Right renal cortex interstitium (tissue), 3 donors: ENCODE measurements around the gene EPYC. TPM values are rescaled to one million over a fixed set of nuclear protein-coding genes. Genes with fewer than 3 reads are reported as not detected.

Experiments used
- DNase-seq, 3 donors: peaks; one replicate each; pipeline ENCODE4 v3.0.0-alpha.2; 2013; ENCODE audit warnings: low read depth in 3 of 3, low spot score in 2 of 3
- polyA plus RNA-seq, 3 donors: library from polyadenylated mRNA; unstranded; fragments of 120-200 nt; gene quantifications; one replicate each; pipeline ENCODE4 v1.2.1, GENCODE V29; 2013; ENCODE audit not compliant: insufficient read length in 3 of 3

The EPYC gene
- polyA plus RNA-seq, 3 donors, result not detected

DNA sequence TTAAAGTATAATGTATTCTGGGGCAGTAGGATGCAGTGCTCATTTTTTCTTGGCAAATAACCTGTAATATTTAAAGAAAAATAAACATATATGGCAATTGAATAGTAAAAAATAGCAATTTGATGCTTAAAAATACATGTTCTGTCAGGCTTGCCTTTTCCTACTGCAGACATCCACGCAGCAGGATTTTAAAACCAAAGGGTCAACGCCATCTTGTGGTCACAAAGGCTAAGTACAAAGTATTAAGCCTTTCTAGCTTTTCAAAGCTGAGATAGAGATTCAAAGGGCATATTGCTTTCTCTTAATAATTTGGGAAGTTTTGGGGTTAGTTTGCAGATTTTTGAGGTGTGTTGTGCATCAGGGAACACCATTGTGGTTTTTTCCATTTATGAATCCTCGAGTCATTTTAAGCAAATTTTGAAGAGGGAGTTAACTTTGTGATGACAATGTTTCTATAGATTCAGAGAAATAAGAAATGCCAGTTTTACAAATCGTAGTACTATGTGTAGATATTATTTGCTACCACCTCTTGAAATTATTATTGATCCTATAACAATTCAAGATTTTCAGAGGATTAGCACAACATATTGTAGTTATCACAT is 45.1 kb downstream of the EPYC start:
- peak in 2 of 3 donors; percentile 31 to 45 for DNase-seq

DNA sequence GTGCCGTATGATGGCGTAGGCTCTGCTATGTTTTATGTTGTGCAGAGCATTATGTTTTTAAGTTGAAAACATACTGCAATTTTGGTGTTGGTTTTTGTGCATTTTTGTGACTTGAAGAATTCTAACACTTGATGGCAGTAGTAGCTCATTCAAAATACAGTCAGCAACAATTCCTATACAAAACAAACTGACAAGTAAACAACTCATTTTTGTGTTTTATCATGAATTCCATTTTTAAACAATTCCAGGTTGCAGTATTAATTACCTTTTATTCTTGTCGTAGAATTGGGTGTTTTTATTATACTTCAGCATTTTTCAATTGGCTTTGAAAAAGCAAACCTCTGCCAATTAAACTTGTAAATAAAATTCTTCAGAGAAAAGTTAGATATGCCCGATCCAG is 45.7 kb downstream of the EPYC start:
- DNase-seq, result no peak

DNA sequence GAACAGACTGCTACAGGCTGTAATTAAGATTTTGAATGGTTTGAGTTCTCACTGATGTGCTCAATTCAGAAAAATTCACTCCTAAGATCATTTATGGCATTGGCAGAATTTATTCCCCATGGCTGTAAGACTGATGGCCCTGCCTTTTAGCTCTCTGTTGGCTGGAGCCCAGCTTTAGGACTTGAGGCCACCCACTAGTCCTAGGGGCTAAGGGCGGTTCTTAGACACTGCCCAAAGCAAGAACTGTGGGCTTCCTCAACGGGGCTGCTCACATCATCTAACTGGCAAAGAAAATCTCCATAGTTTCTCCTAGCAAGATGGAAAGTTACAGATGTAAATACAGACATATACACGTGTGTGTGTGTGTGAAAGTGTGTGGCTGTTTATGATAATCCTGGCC is 46.4 kb downstream of the EPYC start:
- DNase-seq, result no peak

DNA sequence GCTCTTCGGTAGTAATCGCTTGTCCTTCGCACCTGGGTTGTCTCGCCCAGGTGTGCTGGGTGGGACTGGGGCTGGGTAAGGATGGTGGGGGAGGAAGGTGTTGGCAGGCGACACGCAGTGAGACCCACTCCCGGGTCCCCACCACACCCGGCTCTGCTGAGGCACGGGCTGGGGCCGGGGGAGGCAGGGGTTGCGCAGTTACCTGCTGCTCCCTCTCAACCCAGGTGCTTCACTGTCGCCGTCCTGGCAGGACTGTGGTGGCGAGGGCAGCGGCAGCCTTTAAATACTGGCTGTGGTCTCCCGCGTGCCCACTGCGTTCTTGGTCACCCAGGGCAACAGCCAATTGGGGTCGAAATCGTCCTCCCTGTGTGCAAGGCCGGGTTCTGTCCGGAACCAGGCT is 49.9 kb downstream of the EPYC start, which contains the start of gene CCER1:
Gene CCER1 (minus strand): TSS at position 256 of the 400 bp plus-strand sequence. CDS start 434 bp downstream, outside the sequence.
- no peak for DNase-seq

- no peak for DNase-seq
Observed at GRCh38 chr12:90954428-90954827, 50.3 kb downstream of the EPYC start.

GRCh38 chr12:90953956-90954421 is 50.8 kb downstream of the EPYC start:
- DNase-seq, result no peak

DNA sequence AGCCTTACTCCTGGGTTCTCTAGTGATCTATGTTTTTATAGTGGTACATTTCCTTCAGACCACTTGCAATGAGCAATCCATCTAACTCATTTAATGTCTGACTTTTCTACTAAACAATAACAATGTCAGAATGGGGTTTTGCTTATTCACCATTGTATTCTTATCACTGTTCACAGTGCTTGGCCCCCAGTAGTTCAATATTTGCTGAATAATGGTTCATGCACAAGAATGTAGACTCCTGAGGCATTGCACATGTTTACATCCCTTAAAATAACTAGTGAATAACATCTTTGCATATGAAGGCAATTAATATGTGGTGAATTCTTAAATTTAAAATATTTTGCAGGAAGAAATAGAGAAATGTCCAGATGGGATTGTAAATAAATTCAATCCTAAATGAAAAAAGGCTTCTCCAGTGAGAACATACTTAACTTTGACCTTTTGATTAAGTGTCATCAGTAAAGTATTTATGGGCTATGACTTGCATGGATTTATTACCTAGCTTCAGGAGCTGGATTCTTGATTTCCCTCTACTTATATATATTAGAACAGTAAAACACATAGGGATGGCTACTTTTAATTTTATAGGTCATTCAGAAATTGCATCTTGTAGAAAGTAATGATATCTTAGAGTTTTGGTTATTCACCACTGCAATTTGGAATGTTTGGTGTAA is 53.2 kb downstream of the EPYC start:
- no peak for DNase-seq

DNA sequence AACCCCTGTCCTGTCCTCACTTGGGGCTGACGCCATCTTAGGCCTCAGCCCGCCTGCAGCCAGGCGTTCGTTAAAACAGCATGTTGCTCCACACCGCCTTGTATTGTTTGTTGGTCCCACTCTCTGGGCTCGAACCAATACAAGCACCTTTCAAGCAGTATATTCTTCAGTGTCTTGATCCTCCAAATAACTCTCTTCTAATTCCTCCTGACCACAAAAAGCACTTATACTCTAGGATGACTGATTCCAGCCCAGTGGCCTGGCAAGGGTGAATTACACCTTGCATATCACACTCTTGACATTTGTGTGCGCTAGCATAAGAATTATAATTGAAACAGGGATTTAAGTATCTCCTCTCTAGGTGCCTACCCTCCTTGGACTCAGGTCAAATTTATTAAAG is 56.9 kb downstream of the EPYC start:
- DNase-seq, result no peak

DNA sequence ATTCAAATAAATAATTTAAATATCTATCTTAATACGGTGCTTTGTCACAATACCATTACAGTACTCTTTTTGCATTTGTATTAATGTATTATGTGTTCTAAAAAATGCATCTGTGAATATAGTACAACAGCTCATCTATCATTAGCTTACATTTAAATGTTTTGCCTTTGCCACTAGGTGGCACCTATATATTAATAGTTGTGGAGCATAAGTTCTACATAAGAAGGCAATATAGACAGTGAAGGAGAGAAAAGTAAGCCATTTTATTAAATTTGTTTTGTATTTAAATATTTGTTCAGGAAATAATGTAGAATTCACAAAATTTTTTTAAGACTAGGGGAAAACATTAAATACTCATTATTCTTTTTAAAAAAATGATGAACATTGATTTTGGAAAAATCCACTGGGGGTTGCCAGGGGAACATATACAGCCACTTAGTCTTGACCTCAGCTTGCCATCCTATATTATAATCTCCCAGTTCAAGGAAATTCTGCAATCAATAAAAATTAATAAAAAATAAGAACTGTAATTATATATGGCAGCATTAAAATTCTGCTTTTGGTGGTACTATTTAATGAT is 59.6 kb downstream of the EPYC start:
- no peak for DNase-seq

DNA sequence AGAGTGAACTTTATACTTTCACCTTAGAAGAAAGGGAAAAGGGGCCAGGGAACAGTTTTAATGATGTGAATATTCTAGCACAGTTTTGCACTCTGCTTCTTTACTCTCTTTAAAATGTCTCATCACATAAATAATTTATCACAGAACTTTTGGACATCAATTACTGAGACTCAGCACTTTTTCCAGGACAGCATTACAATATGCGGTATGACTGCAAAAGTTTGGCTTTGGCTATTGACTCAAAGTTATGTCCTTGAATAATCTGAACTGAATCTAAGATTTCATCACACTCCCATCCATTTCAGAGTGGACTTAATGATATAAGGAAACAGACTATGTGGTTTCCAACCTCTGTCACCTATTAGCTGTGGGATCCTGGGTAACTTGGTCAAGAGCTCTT is 61.5 kb downstream of the EPYC start:
- DNase-seq, result no peak

- DNase-seq, result no peak
Observed at GRCh38 chr12:90940872-90941499, 63.8 kb downstream of the EPYC start.

DNA sequence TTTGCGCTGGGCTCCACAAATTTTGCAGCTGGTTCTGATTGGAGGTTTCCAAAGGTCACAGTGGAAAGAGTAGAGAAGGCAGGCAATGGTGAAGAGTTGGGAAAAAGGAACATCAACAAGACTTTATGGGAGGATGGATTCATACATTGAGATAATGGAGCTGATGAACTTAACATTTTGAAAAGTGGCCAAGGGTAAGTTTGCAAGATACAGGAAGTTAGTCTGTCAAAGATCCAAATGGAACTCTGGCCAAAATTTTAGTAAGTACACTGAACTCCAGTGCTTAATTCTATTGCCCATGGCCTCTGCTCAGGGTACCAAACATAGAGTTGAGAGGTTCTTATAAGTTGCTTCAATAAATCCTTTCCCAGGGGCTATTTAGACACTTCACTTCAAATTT is 65.4 kb downstream of the EPYC start:
- DNase-seq, result no peak

- no peak for DNase-seq
Observed at GRCh38 chr12:90938451-90938850, 66.3 kb downstream of the EPYC start.

DNA sequence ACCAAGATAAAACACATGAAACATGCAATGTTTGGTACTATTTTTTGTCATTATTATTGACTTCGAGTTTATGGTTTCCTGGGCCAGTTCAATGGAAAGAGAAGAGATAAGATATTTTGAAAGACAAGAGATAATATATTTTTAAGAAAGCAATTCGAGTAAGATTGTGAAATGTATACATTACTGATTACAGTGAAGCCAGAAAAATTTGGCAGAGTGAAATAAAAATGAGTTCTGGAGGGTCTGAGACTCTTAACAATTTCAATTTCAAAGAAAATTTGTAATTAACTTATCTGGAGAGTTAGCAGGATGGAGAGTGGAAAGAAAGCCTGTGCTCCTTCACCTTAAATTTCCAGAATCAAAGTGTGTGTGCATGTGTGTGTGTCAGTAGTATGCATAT is 67.1 kb downstream of the EPYC start:
- no peak for DNase-seq

GRCh38 chr12:90936230-90937005 is 68.4 kb downstream of the EPYC start:
- DNase-seq, result no peak

- no peak for DNase-seq
Observed at GRCh38 chr12:90925562-90925961, 79.2 kb downstream of the EPYC start.

GRCh38 chr12:90924406-90924805 is 80.4 kb downstream of the EPYC start:
- no peak for DNase-seq

- DNase-seq, result no peak
Observed at GRCh38 chr12:90922145-90922627, 82.6 kb downstream of the EPYC start.

DNA sequence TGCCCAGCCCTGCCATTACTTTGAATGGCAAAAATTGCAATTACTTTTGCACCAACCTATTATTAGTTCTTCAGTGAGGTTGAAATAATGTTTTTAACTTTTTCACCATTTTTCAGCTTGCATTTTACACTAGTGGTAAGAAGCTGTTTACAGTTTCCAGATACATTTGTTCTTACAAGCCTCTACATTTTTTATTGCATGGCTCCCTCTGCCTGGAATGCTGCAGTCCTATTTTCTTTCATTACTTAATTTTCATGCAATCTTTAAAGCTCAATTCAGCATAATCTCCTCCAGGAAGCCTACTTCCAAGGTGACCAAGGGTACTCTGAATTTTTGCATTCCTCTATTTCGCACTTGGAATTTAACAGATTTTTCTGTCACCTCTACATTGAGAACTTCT is 83.2 kb downstream of the EPYC start:
- DNase-seq, result no peak

GRCh38 chr12:90920222-90920621 is 84.5 kb downstream of the EPYC start:
- DNase-seq, result no peak

DNA sequence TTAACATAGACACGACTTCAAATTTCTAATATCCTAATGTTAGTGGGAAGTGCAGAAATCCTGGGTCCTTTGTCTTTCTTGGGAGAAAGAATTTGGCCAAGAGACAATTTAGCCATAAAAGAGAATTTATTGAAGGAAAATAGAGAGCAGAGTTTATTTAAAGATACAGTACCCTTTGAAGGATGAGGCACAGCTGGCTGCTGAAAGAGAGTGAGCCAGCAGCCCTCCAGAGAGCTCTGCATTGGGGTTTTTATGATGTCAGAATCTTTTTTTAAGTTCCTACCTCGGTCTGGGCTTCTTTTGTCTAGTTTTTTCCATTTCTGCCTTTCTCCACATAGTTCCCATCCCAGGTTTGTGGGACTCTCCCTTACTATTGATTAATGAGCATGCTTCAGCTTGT is 87.3 kb downstream of the EPYC start:
- DNase-seq, result no peak
